Trophoblast cell (in vitro differentiated cells and primary cell): ENCODE data around the gene PPP1R2C.

ENCODE experiments used
- DNase-seq, 2 donors: peaks; one replicate each; pipeline ENCODE4 v3.0.0-alpha.2; 2016
- H2AFZ ChIP-seq: 2 replicates; pipeline ENCODE4 v1.6.1; 2013; ENCODE audit warnings: low read length, moderate library complexity, mild to moderate bottlenecking; ENCODE audit not compliant: insufficient read depth, poor library complexity
- H2AK5ac ChIP-seq: 2 replicates; pipeline ENCODE4 v1.6.1; 2013; ENCODE audit warnings: mild to moderate bottlenecking, low read length
- H2BK120ac ChIP-seq: 2 replicates; pipeline ENCODE4 v1.6.1; 2013; ENCODE audit warnings: low read length, mild to moderate bottlenecking, moderate library complexity; ENCODE audit not compliant: insufficient read depth, poor library complexity
- H2BK12ac ChIP-seq: 2 replicates; pipeline ENCODE4 v1.6.1; 2013; ENCODE audit warnings: mild to moderate bottlenecking, low read length, moderate library complexity
- H2BK5ac ChIP-seq: 2 replicates; pipeline ENCODE4 v1.6.1; 2013; ENCODE audit warnings: low read length, low read depth, moderate library complexity, mild to moderate bottlenecking; ENCODE audit not compliant: poor library complexity
- H3K14ac ChIP-seq: 2 replicates; pipeline ENCODE4 v1.6.1; 2013; ENCODE audit warnings: mild to moderate bottlenecking, low read length
- H3K18ac ChIP-seq: 2 replicates; pipeline ENCODE4 v1.6.1; 2013; ENCODE audit warnings: mild to moderate bottlenecking, low read length
- H3K23ac ChIP-seq: 2 replicates; pipeline ENCODE4 v1.6.1; 2013; ENCODE audit warnings: low read length
- H3K27ac ChIP-seq: 2 replicates; pipeline ENCODE4 v1.5.1; 2013; ENCODE audit warnings: low read depth, mild to moderate bottlenecking, inconsistent platforms, low read length, moderate library complexity
- H3K27me3 ChIP-seq: 2 replicates; pipeline ENCODE4 v1.6.1; 2013; ENCODE audit warnings: inconsistent platforms, mild to moderate bottlenecking, low read length, moderate library complexity; ENCODE audit not compliant: insufficient read depth
- H3K36me3 ChIP-seq, 2 experiments: 1 replicate in 1 of 2; 2 replicates in 1 of 2; pipeline ENCODE4 v1.6.1; 2013; ENCODE audit warnings: low read length in 2 of 2, mild to moderate bottlenecking in 2 of 2, moderate library complexity in 1 of 2; ENCODE audit not compliant: insufficient read depth in 2 of 2, control insufficient read depth in 1 of 2
- H3K4ac ChIP-seq: 2 replicates; pipeline ENCODE4 v1.6.1; 2013; ENCODE audit warnings: low read depth, mild to moderate bottlenecking, low read length, moderate library complexity
- H3K4me1 ChIP-seq, 2 experiments: 1 replicate in 1 of 2; 2 replicates in 1 of 2; pipeline ENCODE4 v1.6.1; 2013; ENCODE audit warnings: low read length in 2 of 2, mild to moderate bottlenecking in 2 of 2, moderate library complexity in 1 of 2; ENCODE audit not compliant: insufficient read depth in 2 of 2, control insufficient read depth in 1 of 2
- H3K4me2 ChIP-seq: 2 replicates; pipeline ENCODE4 v1.6.1; 2013; ENCODE audit warnings: inconsistent platforms, mild to moderate bottlenecking, low read length, moderate library complexity
- H3K4me3 ChIP-seq: 2 replicates; pipeline ENCODE4 v1.5.1; 2013; ENCODE audit warnings: mild to moderate bottlenecking, low read depth, low read length, inconsistent platforms
- H3K79me1 ChIP-seq: one replicate; pipeline ENCODE4 v1.6.1; 2013; ENCODE audit warnings: low read length
- H3K79me2 ChIP-seq: 2 replicates; pipeline ENCODE4 v1.6.1; 2013; ENCODE audit warnings: low read length, mild to moderate bottlenecking; ENCODE audit not compliant: control insufficient read depth, insufficient read depth, poor library complexity
- H3K9ac ChIP-seq: 2 replicates; pipeline ENCODE4 v1.6.1; 2013; ENCODE audit warnings: mild to moderate bottlenecking, low read length
- H3K9me3 ChIP-seq: 2 replicates; pipeline ENCODE4 v1.6.1; 2013; ENCODE audit warnings: low read depth, mild to moderate bottlenecking, control low read depth, inconsistent platforms, low read length; ENCODE audit not compliant: insufficient read depth
- H4K12ac ChIP-seq: 2 replicates; pipeline ENCODE4 v1.6.1; 2013; ENCODE audit warnings: low read depth, mild to moderate bottlenecking, low read length, moderate library complexity
- H4K8ac ChIP-seq: 2 replicates; pipeline ENCODE4 v1.6.1; 2013; ENCODE audit warnings: low read depth, mild to moderate bottlenecking, low read length, moderate library complexity
- H4K91ac ChIP-seq: one replicate; pipeline ENCODE4 v1.6.1; 2013; ENCODE audit warnings: low read depth, mild to moderate bottlenecking, low read length, moderate library complexity
- WGBS: extraction: QIAGEN DNeasy Blood & Tissue Kit; methylation state at CpG from one replicate; pipeline ENCODE4 v1.1.7; 2013; ENCODE audit warnings: missing lambda C conversion rate; ENCODE audit not compliant: insufficient read length, insufficient coverage; ENCODE audit errors: extremely low coverage; 5-methylcytosine and 5-hydroxymethylcytosine counted together

Gene PPP1R2C

GRCh38 chrX:42759881-42760280, 18.1 kb downstream of the PPP1R2C start:
- no peak overlapping the region for H4K12ac ChIP-seq
- no peak overlapping the region for H3K14ac ChIP-seq
- no peak overlapping the region for H2BK120ac ChIP-seq
- H3K23ac ChIP-seq: no peak overlapping the region
- no peak for DNase-seq
- H3K4me1 ChIP-seq: no peaks in the 10 kb centered on the region
- peaks cover 2% of the 10 kb centered on the region for H3K9me3 ChIP-seq
- H2BK5ac ChIP-seq: no peak overlapping the region
- no peaks in the 10 kb centered on the region for H3K27me3 ChIP-seq
- no peak overlapping the region for H3K4me2 ChIP-seq
- H2AFZ ChIP-seq: no peak overlapping the region
- H3K79me2 ChIP-seq: no peaks in the 10 kb centered on the region
- H4K91ac ChIP-seq: no peak overlapping the region
- H2BK12ac ChIP-seq: no peak overlapping the region
- WGBS: no CpG with 5 or more reads among the region's 1 CpG
- no peaks in the 10 kb centered on the region for H3K79me1 ChIP-seq
- H3K36me3 ChIP-seq: no peaks in the 10 kb centered on the region
- H3K9ac ChIP-seq: no peak overlapping the region
- H3K4me3 ChIP-seq: no peak overlapping the region
- no peak overlapping the region for H2AK5ac ChIP-seq
- H3K18ac ChIP-seq: no peak overlapping the region
- H3K4ac ChIP-seq: no peak overlapping the region
- no peak overlapping the region for H3K27ac ChIP-seq
- H4K8ac ChIP-seq: no peak overlapping the region

- WGBS: no CpG with 5 or more reads among the region's 6 CpGs
- Histone ChIP-seq H2AK5ac (no peak overlapping the region), H4K8ac (no peak overlapping the region), H3K36me3 (no peaks in the 10 kb centered on the region), H3K4me2 (no peak overlapping the region), H3K79me1 (no peaks in the 10 kb centered on the region), H3K27ac (no peak overlapping the region), H3K9me3 (no peaks in the 10 kb centered on the region), H3K79me2 (no peaks in the 10 kb centered on the region), H3K4me1 (no peaks in the 10 kb centered on the region), H2BK120ac (no peak overlapping the region), H4K91ac (no peak overlapping the region), H2BK12ac (no peak overlapping the region), H3K18ac (no peak overlapping the region), H3K4me3 (no peak overlapping the region), H2AFZ (no peak overlapping the region), H3K14ac (no peak overlapping the region), H3K27me3 (no peaks in the 10 kb centered on the region), H4K12ac (no peak overlapping the region), H3K4ac (no peak overlapping the region), H3K9ac (no peak overlapping the region), H2BK5ac (no peak overlapping the region), H3K23ac (no peak overlapping the region)
- DNase-seq: peak; percentile 7 to 43
Measured at GRCh38 chrX:42755815-42756214, 22.1 kb downstream of the PPP1R2C start.

GRCh38 chrX:42754603-42755002, 23.4 kb downstream of the PPP1R2C start:
- Histone ChIP-seq H3K23ac (no peak overlapping the region), H3K14ac (no peak overlapping the region), H4K91ac (no peak overlapping the region), H2BK12ac (no peak overlapping the region), H3K27ac (no peak overlapping the region), H4K8ac (no peak overlapping the region), H3K9me3 (no peaks in the 10 kb centered on the region), H3K79me2 (no peaks in the 10 kb centered on the region), H3K79me1 (no peaks in the 10 kb centered on the region), H3K27me3 (no peaks in the 10 kb centered on the region), H3K4ac (no peak overlapping the region), H2BK120ac (no peak overlapping the region), H3K36me3 (no peaks in the 10 kb centered on the region), H3K4me1 (no peaks in the 10 kb centered on the region), H2AFZ (no peak overlapping the region), H2AK5ac (no peak overlapping the region), H3K4me2 (no peak overlapping the region), H3K18ac (no peak overlapping the region), H3K4me3 (no peak overlapping the region), H4K12ac (no peak overlapping the region), H3K9ac (no peak overlapping the region), H2BK5ac (no peak overlapping the region)
- no CpG with 5 or more reads among the region's 2 CpGs for WGBS
- no peak for DNase-seq

- Histone ChIP-seq H2BK120ac (no peak overlapping the region), H3K9ac (no peak overlapping the region), H3K27ac (no peak overlapping the region), H3K36me3 (no peaks in the 10 kb centered on the region), H3K4ac (no peak overlapping the region), H4K8ac (no peak overlapping the region), H3K18ac (no peak overlapping the region), H2AK5ac (no peak overlapping the region), H3K23ac (no peak overlapping the region), H3K4me3 (no peak overlapping the region), H4K91ac (no peak overlapping the region), H3K4me2 (no peak overlapping the region), H3K4me1 (no peaks in the 10 kb centered on the region), H3K79me2 (no peaks in the 10 kb centered on the region), H3K9me3 (no peaks in the 10 kb centered on the region), H2BK12ac (no peak overlapping the region), H2BK5ac (no peak overlapping the region), H3K79me1 (no peaks in the 10 kb centered on the region), H4K12ac (no peak overlapping the region), H3K14ac (no peak overlapping the region), H3K27me3 (no peaks in the 10 kb centered on the region), H2AFZ (no peak overlapping the region)
- DNase-seq: peak in 1 of 2 donors; percentile 51
- no CpG with 5 or more reads among the region's 2 CpGs for WGBS
Measured at GRCh38 chrX:42754115-42754514, 23.8 kb downstream of the PPP1R2C start.
